ENCODE results near the gene MAN2C1.

- no peak for TF ChIP-seq POLR2A (IDR thresholded peaks at IDR 0.05)
- TF ChIP-seq CTCF (IDR thresholded peaks at IDR 0.05): no peak
- no peak for TF ChIP-seq POLR2AphosphoS5 (IDR thresholded peaks at IDR 0.05)
These were observed 62.2 kb downstream of the MAN2C1 start for GRCh38 chr15:75306188-75306587.
